ENCODE measurements around the gene GPR27. TPM values are rescaled to one million over a fixed set of nuclear protein-coding genes. Genes with fewer than 3 reads are reported as not detected.

Gene GPR27
- total and polyA plus RNA-seq, 2 of the 8 experiments (the other 6 are each of a cell fraction or from before 2014, with no cell fraction given), result 11.3 to 12.5 TPM

GRCh38 chr3:71707595-71707994, 46.1 kb upstream of the GPR27 start (continued):
- TF ChIP-seq RAD21 (IDR thresholded peaks at IDR 0.05 in 1 of 2, conservative IDR thresholded peaks at IDR 0.05 in 1 of 2; ENCODE audit: low read depth in 2 of 2, low read length in 2 of 2), result no peak

Measured in H1 (cell line).